Endothelial cell of umbilical vein (primary cell): ENCODE results near the gene HDAC4.

Experiments
- POLR2AphosphoS5 ChIP-seq: IDR thresholded peaks from 2 replicates; pipeline ENCODE4 v1.6.1; 2012; ENCODE audit warnings: low read depth, mild to moderate bottlenecking, control low read depth, low read length, moderate library complexity; ENCODE audit not compliant: insufficient read depth
- TF ChIP-seq, protein P1 (sequence below), 2 donors: IDR thresholded peaks; 1 replicate in 1 of 2; 2 replicates in 1 of 2; pipeline ENCODE4 v1.5.1; 2011; ENCODE audit warnings: low read length in 2 of 2, mild to moderate bottlenecking in 2 of 2, moderate library complexity in 2 of 2, control low read depth in 1 of 2, inconsistent platforms in 1 of 2, low read depth in 1 of 2; ENCODE audit not compliant: insufficient read depth in 1 of 2; ENCODE audit errors: extremely low read depth in 1 of 2

- TF ChIP-seq, protein P1, sequence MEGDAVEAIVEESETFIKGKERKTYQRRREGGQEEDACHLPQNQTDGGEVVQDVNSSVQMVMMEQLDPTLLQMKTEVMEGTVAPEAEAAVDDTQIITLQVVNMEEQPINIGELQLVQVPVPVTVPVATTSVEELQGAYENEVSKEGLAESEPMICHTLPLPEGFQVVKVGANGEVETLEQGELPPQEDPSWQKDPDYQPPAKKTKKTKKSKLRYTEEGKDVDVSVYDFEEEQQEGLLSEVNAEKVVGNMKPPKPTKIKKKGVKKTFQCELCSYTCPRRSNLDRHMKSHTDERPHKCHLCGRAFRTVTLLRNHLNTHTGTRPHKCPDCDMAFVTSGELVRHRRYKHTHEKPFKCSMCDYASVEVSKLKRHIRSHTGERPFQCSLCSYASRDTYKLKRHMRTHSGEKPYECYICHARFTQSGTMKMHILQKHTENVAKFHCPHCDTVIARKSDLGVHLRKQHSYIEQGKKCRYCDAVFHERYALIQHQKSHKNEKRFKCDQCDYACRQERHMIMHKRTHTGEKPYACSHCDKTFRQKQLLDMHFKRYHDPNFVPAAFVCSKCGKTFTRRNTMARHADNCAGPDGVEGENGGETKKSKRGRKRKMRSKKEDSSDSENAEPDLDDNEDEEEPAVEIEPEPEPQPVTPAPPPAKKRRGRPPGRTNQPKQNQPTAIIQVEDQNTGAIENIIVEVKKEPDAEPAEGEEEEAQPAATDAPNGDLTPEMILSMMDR (IDR thresholded peaks at IDR 0.05; ENCODE audit: extremely low read depth in 1 of 2, insufficient read depth in 1 of 2, low read depth in 1 of 2, low read length in 2 of 2), result no peak
- TF ChIP-seq POLR2AphosphoS5, result no peak
These were observed 313.6 kb downstream of the HDAC4 start for GRCh38 chr2:239087046-239087710.
